Measurements from ENCODE around the gene CHIT1.
"Not testable (repeated sequence)": the region's sequence is repeated elsewhere in the genome, so short reads cannot be mapped to it uniquely, and the experiment has no call there.

Gene CHIT1

DNA sequence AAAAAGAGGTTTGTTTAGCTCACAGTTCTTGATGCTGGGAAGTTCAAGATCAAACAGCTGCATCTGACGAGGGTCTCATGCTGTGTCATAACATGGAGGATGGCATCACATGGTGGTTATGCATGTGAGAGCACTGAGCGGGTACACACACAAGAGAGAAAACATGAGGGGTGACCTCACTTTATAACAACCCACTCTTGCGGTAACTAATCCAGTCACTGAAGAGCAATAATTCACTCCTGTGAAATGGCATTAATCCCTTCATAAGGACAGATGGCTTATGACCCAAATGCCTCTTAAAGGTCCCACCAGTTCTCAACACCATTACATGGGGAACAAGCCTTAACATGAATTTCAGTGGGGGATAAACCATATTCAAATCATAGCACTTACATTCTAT, 23.2 kb upstream of the CHIT1 start:
- H3K4me3 ChIP-seq (ENCODE audit: low read depth, low read length) = no peak overlapping the region
- ChIA-PET POLR2A (no interaction called here), CTCF (interaction anchor here (2.3 to 6.0 kb wide), 2 partner anchors 15 to 37 kb away, joined by 9 to 62 read pairs; no protein-coding TSS in a partner anchor)
- TF ChIP-seq, protein P1, sequence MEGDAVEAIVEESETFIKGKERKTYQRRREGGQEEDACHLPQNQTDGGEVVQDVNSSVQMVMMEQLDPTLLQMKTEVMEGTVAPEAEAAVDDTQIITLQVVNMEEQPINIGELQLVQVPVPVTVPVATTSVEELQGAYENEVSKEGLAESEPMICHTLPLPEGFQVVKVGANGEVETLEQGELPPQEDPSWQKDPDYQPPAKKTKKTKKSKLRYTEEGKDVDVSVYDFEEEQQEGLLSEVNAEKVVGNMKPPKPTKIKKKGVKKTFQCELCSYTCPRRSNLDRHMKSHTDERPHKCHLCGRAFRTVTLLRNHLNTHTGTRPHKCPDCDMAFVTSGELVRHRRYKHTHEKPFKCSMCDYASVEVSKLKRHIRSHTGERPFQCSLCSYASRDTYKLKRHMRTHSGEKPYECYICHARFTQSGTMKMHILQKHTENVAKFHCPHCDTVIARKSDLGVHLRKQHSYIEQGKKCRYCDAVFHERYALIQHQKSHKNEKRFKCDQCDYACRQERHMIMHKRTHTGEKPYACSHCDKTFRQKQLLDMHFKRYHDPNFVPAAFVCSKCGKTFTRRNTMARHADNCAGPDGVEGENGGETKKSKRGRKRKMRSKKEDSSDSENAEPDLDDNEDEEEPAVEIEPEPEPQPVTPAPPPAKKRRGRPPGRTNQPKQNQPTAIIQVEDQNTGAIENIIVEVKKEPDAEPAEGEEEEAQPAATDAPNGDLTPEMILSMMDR (IDR thresholded peaks at IDR 0.05; ENCODE audit: insufficient read depth, low read length, missing control alignments) = no peak
- no peak for DNase-seq (ENCODE audit: low read depth, low spot score)

DNA sequence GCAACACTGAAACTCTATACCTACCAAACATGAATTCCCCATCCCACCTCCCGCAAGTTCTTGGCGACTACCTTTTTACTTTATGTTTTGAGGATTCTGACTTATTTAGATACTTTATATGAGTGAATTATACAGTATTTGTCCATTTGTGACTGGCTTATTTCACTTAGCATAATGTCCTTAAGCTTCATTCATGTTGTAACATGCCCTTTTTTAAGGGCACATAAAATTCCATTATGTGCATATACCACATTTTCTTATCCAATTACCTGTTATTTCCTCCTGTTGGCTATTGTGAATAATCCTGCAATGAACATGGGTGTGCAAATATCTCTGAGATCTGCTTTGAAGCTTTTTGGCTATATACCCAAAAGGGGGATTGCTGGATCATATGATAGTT, 22.0 kb upstream of the CHIT1 start:
- POLR2A ChIA-PET = no interaction called here
- CTCF ChIA-PET = interaction anchor here (0.9 to 6.0 kb wide), 4 partner anchors 16 to 134 kb away, joined by 3 to 62 read pairs (median 6); no protein-coding TSS in a partner anchor
- TF ChIP-seq, protein P1 (IDR thresholded peaks at IDR 0.05; ENCODE audit: insufficient read depth, low read length, missing control alignments) = no peak

DNA sequence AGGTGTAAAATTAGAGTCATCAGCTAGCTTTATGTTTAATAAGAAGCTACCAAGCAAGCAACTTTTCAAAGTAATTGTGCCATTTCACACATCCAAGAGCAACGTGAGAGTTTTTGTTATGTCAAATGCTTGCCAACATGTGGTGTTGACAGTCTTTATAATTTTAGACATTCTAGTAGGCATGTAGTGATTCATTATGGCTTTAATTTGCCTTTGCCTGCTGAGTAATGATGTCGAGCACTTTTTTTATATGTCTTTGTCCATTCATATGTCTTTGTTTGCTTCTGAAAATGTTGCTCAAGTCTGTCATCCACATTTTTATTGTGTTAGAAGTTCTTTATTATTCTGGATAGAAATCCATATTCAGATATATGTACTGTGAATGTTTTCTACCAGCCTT, 21.4 kb upstream of the CHIT1 start:
- no peak overlapping the region for H3K4me3 ChIP-seq (ENCODE audit: low read depth, low read length)
- CTCF ChIA-PET = interaction anchor here (0.7 to 6.0 kb wide), 8 partner anchors 13 to 211 kb away, joined by 3 to 62 read pairs (median 3); no protein-coding TSS in a partner anchor
- no peak for DNase-seq (ENCODE audit: low read depth, low spot score)
- TF ChIP-seq, protein P1 (IDR thresholded peaks at IDR 0.05; ENCODE audit: insufficient read depth, low read length, missing control alignments) = no peak
- POLR2A ChIA-PET = no interaction called here

More for the DNA sequence above, 22.0 kb upstream of the CHIT1 start:
- H3K4me3 ChIP-seq (ENCODE audit: low read depth, low read length) = no peak overlapping the region
- DNase-seq (ENCODE audit: low read depth, low spot score) = no peak

DNA sequence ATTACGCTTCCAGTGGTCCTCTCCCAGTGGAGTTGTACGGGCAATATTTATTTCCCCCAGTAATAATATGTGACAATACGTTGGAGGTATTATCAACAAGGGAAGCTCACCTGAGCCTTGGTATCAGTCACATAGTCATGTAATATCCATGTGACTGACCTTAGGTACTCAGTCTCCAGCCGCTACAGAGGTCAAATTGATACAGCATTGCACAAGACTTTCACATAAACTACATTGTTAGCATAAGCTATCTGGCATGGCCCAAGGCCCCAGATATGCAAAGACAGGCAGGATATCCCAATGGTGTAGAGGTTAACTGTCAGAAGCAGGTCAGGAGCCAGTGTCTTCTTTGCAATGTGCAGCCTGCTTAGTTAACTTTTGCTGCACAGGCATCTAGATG, 15.3 kb upstream of the CHIT1 start:
- TF ChIP-seq, protein P1 (IDR thresholded peaks at IDR 0.05; ENCODE audit: insufficient read depth, low read length, missing control alignments) = no peak
- POLR2A ChIA-PET = no interaction called here
- no peak overlapping the region for H3K4me3 ChIP-seq (ENCODE audit: low read depth, low read length)
- no peak for DNase-seq (ENCODE audit: low read depth, low spot score)
- CTCF ChIA-PET = interaction anchor here (0.9 to 1.3 kb wide), 3 partner anchors 22 to 72 kb away, joined by 3 to 4 read pairs (median 3); no protein-coding TSS in a partner anchor

DNA sequence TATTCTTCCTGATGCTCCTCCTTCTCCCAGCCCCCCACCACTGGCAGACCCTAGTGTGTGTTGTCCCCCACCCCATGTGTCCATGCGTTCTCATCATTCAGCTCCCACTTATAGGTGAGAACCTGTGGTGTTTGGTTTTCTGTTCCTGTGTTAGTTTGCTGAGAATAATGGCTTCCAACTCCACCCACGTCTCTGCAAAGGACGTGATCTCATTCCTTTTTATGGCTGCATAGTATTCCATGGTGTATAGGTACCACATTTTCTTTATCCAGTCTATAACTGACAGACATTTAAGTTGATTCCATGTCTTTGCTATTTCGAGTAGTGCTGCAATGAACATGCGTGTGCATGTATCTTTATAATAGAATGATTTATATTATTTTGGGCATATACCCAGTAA, 12.2 kb upstream of the CHIT1 start:
- POLR2A ChIA-PET; DNase-seq (ENCODE audit: low read depth, low spot score); H3K4me3 ChIP-seq (ENCODE audit: low read depth, low read length): not testable (repeated sequence)
- CTCF ChIA-PET = interaction anchor here (1.3 to 3.1 kb wide), 2 partner anchors 25 to 26 kb away, joined by 3 to 12 read pairs; no protein-coding TSS in a partner anchor

DNA sequence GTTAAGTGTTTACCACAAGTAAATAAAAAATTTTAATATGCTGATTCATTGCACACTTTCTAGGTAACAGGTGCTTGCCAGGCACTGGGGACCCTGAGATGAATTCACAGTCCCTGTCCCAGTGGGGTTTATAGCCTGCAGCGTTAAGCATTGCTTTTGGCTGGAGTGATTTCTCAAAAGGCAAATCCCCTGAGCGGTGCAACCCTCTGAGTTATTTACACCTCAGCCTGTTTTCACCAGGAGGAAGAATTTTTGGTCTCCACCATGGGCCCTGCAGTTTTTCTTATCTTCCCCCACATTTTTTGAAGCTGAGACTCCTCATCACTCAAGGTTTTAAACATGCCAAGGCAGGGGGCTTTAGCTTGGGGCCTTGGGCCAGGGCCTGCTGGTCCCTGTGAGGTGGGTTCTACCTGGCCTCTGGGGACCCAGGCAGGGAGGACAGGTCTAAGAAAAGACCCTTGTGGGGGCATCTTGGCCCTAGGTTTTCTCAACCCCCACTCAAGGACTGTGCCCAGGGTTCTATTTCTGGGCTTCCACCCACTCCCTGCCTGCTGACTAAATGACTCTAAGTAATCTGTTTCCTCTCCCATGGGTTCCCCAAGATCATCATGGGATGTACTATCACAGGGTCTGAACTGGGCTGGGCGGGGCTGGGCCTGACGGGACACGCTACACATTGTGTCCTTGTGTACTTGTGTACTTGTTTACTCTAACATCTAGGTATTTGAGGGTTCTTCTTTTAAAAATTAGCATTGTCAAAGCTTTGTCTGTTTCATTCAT, 10.2 kb upstream of the CHIT1 start:
- H3K4me3 ChIP-seq (ENCODE audit: low read depth, low read length) = no peak overlapping the region
- ChIA-PET CTCF (interaction anchor here (0.6 to 1.4 kb wide), 6 partner anchors 12 to 68 kb away, joined by 3 to 5 read pairs (median 3); no protein-coding TSS in a partner anchor), POLR2A (no interaction called here)
- TF ChIP-seq, protein P1 (IDR thresholded peaks at IDR 0.05; ENCODE audit: insufficient read depth, low read length, missing control alignments) = no peak
- DNase-seq (ENCODE audit: low read depth, low spot score) = no peak
